Measurements from ENCODE around the gene SAFB.
A peak's percentile ranks its signal among the peaks of the same experiment; 100 is the strongest.

SAFB gene

GRCh38 chr19:5669212-5669611 is 46.3 kb downstream of the SAFB start:
- DNase-seq = no peak

- DNase-seq = no peak
These were observed 48.7 kb downstream of the SAFB start for GRCh38 chr19:5671600-5671999.

GRCh38 chr19:5672708-5673459 is 50.0 kb downstream of the SAFB start:
- no peak for DNase-seq

GRCh38 chr19:5673752-5674151 is 50.9 kb downstream of the SAFB start:
- DNase-seq = no peak

- DNase-seq = no peak
These were observed 51.8 kb downstream of the SAFB start for GRCh38 chr19:5674714-5675113.

- DNase-seq = peak; percentile 78
These were observed 53.4 kb downstream of the SAFB start for GRCh38 chr19:5676105-5676771.

GRCh38 chr19:5676772-5677105 is 53.9 kb downstream of the SAFB start:
- DNase-seq = peak; percentile 49

GRCh38 chr19:5677136-5677535 is 54.3 kb downstream of the SAFB start:
- DNase-seq = no peak

- DNase-seq = no peak
These were observed 54.7 kb downstream of the SAFB start for GRCh38 chr19:5677580-5677979.

GRCh38 chr19:5678071-5678718 is 55.3 kb downstream of the SAFB start:
- no peak for DNase-seq

GRCh38 chr19:5679289-5680083 is 56.6 kb downstream of the SAFB start:
- DNase-seq = no peak

- no peak for DNase-seq
These were observed 57.2 kb downstream of the SAFB start for GRCh38 chr19:5680084-5680436.

GRCh38 chr19:5680437-5681368 is 57.8 kb downstream of the SAFB start, which contains the start of the genes HSD11B1L and MICOS13:
Gene HSD11B1L (plus strand): TSS chr19:5681027. CDS start chr19:5684833, 3,806 bp downstream.
Gene MICOS13 (minus strand): TSS chr19:5680516. CDS start chr19:5680486, 30 bp downstream.
- peak; percentile 98 for DNase-seq

GRCh38 chr19:5681391-5682106 is 58.7 kb downstream of the SAFB start:
- no peak for DNase-seq

- no peak for DNase-seq
These were observed 59.2 kb downstream of the SAFB start for GRCh38 chr19:5682107-5682482.

- DNase-seq = no peak
These were observed 60.4 kb downstream of the SAFB start for GRCh38 chr19:5683177-5683886.

GRCh38 chr19:5684694-5685430 is 62.0 kb downstream of the SAFB start:
- DNase-seq = peak; percentile 23

- no peak for DNase-seq
These were observed 63.4 kb downstream of the SAFB start for GRCh38 chr19:5686326-5686646.

- DNase-seq = peak; percentile 97
These were observed 63.9 kb downstream of the SAFB start for GRCh38 chr19:5686647-5687359.
